Panc1 (cell line): ENCODE results near the gene SIRT5. TPM values are rescaled to one million over a fixed set of nuclear protein-coding genes. Genes with fewer than 3 reads are reported as not detected.

Source experiments
- ATAC-seq: fragments of 200-7000 bp; cut with Tn5 transposase; 2 replicates; pipeline ENCODE4 v1.9.1; 2020; ENCODE audit warnings: mild to moderate bottlenecking, moderate library complexity
- BruUV-seq: library from RNA; stranded (reverse); fragments of 400-500 nt; replicated peaks from 2 replicates; lab custom pipeline; 2021; lab: Mats Ljungman, UMichigan
- CTCF ChIA-PET: fragments of 300-600 bp; sonication (Branson Sonifier 250); formaldehyde crosslinking; loops from one replicate; lab custom pipeline; 2022; ENCODE audit warnings: antibody characterized with exemption; lab: Charles Lee
- POLR2A ChIA-PET: fragments of 300-600 bp; sonication (Branson Sonifier 250); formaldehyde crosslinking; loops from one replicate; lab custom pipeline; 2022; ENCODE audit warnings: antibody characterized with exemption; lab: Charles Lee
- DNase-seq: peaks from one replicate; pipeline ENCODE4 v3.0.0-alpha.2; 2010; ENCODE audit warnings: low read depth, low spot score
- H3K27ac ChIP-seq: 2 replicates; pipeline ENCODE4 v1.5.1; 2011; ENCODE audit warnings: mild to moderate bottlenecking, low read length, inconsistent platforms
- H3K27me3 ChIP-seq: fragments of 200-500 bp; sonication (Bioruptor generic); 2 replicates; pipeline ENCODE4 v1.6.0; 2014; ENCODE audit warnings: low read length, inconsistent platforms; ENCODE audit not compliant: control insufficient read depth, insufficient read depth
- H3K36me3 ChIP-seq: fragments of 200-500 bp; sonication (Bioruptor generic); 2 replicates; pipeline ENCODE4 v1.5.1; 2014; ENCODE audit warnings: inconsistent platforms, mild to moderate bottlenecking, low read length, moderate library complexity; ENCODE audit not compliant: control insufficient read depth, insufficient read depth
- H3K4me1 ChIP-seq: 2 replicates; pipeline ENCODE4 v1.5.1; 2011; ENCODE audit warnings: inconsistent platforms, mild to moderate bottlenecking, low read length, moderate library complexity; ENCODE audit not compliant: control insufficient read depth, insufficient read depth
- H3K4me3 ChIP-seq, 2 experiments: 2 replicates each; pipeline ENCODE4 v1.5.1; 2011 to 2012; ENCODE audit warnings: low read depth in 2 of 2, low read length in 2 of 2, mild to moderate bottlenecking in 2 of 2, inconsistent platforms in 1 of 2, moderate library complexity in 1 of 2
- H3K9me3 ChIP-seq: fragments of 200-500 bp; sonication (Bioruptor generic); 2 replicates; pipeline ENCODE4 v1.5.1; 2014; ENCODE audit warnings: low read depth, mild to moderate bottlenecking, inconsistent platforms, low read length, moderate library complexity; ENCODE audit not compliant: control insufficient read depth, insufficient read depth
- CTCF ChIP-seq: fragments of 450-650 bp; IDR thresholded peaks from 2 replicates; pipeline ENCODE4 v1.5.1; 2017; ENCODE audit warnings: mild to moderate bottlenecking
- POLR2AphosphoS5 ChIP-seq: IDR thresholded peaks from 2 replicates; pipeline ENCODE4 v1.6.1; 2012; ENCODE audit warnings: mild to moderate bottlenecking, low read depth, low read length, moderate library complexity
- REST ChIP-seq, 2 experiments: IDR thresholded peaks; 2 replicates each; pipeline ENCODE4 v1.6.1; 2011 to 2012; ENCODE audit warnings: low read depth in 2 of 2, control low read depth in 1 of 2, low read length in 1 of 2, mild to moderate bottlenecking in 1 of 2, moderate library complexity in 1 of 2; ENCODE audit not compliant: insufficient read depth in 1 of 2
- SIN3A ChIP-seq: IDR thresholded peaks from 2 replicates; pipeline ENCODE4 v1.6.1; 2012; ENCODE audit warnings: low read depth, mild to moderate bottlenecking, low read length, moderate library complexity, borderline replicate concordance; ENCODE audit not compliant: insufficient read depth
- TCF7L2 ChIP-seq: IDR thresholded peaks from 2 replicates; pipeline ENCODE4 v1.6.1; 2011; ENCODE audit warnings: mild to moderate bottlenecking, low read depth, low read length, inconsistent platforms
- in situ Hi-C: cut with HindIII; loops from 2 replicates; pipeline ENCODE4 v1.10.0; 2016; ENCODE audit warnings: low sequenced_read_pairs, low pct_unique_long_range_greater_than_20kb
- intact Hi-C: fragments of 100-400 bp; cut with micrococcal nuclease; formaldehyde crosslinking; loops from one replicate; pipeline ENCODE4 v1.10.0; 2022; ENCODE audit not compliant: unreplicated experiment
- total RNA-seq: library from RNA; stranded (reverse); gene quantifications from one replicate; pipeline ENCODE4 v1.2.1, GENCODE V29; 2021; ENCODE audit not compliant: unreplicated experiment

Gene SIRT5
- total RNA-seq, 1 experiment from 2014 or later: 11.0 TPM

- intact Hi-C loops: no loop called here
- H3K4me3 ChIP-seq: no peak overlapping the region
- POLR2A ChIA-PET: no interaction called here
Measured at GRCh38 chr6:13661647-13662046, 87.2 kb downstream of the SIRT5 start.

GRCh38 chr6:13662651-13663334 lies 88.4 kb downstream of the SIRT5 start:
- DNase-seq: no peak
- ChIA-PET POLR2A (no interaction called here), CTCF (no interaction called here)
- no peaks in the 10 kb centered on the region for H3K9me3 ChIP-seq
- H3K4me1 ChIP-seq: peaks cover 11% of the 10 kb centered on the region
- H3K36me3 ChIP-seq: no peaks in the 10 kb centered on the region
- H3K27ac ChIP-seq: no peak overlapping the region
- H3K27me3 ChIP-seq: no peaks in the 10 kb centered on the region
- in situ Hi-C loops: no loop called here
- no TSS peak for BruUV-seq
- intact Hi-C loops: no loop called here
- no peak for TF ChIP-seq REST (IDR thresholded peaks at IDR 0.05; ENCODE audit: insufficient read depth in 1 of 2, low read depth in 2 of 2, low read length in 1 of 2)
- TF ChIP-seq POLR2AphosphoS5: no peak
- TF ChIP-seq CTCF: no peak
- TF ChIP-seq SIN3A: no peak
- no peak for TF ChIP-seq TCF7L2
- H3K4me3 ChIP-seq: no peak overlapping the region
- no peak for ATAC-seq

More at GRCh38 chr6:13661647-13662046, 87.2 kb downstream of the SIRT5 start:
- DNase-seq: no peak
- no peaks in the 10 kb centered on the region for H3K36me3 ChIP-seq
- ATAC-seq: no peak
- in situ Hi-C loops: no loop called here
- H3K4me1 ChIP-seq: peaks cover 11% of the 10 kb centered on the region
- CTCF ChIA-PET: no interaction called here
- TF ChIP-seq REST (IDR thresholded peaks at IDR 0.05; ENCODE audit: insufficient read depth in 1 of 2, low read depth in 2 of 2, low read length in 1 of 2) (no peak), CTCF (no peak), TCF7L2 (no peak), SIN3A (no peak), POLR2AphosphoS5 (no peak)
- H3K9me3 ChIP-seq: no peaks in the 10 kb centered on the region
- no peaks in the 10 kb centered on the region for H3K27me3 ChIP-seq
- H3K27ac ChIP-seq: no peak overlapping the region
- BruUV-seq: no TSS peak
